Cortex of kidney (tissue), 1 donor: ENCODE data around the gene DLG2.

Source experiments
- DNase-seq: peaks from one replicate; lab custom pipeline; 2025; lab: John Stamatoyannopoulos, UW

Gene DLG2

GRCh38 chr11:83847467-83848034 is 1779.6 kb downstream of the DLG2 start:
- DNase-seq = no peak

- DNase-seq = no peak
Observed at GRCh38 chr11:83845797-83846196, 1781.3 kb downstream of the DLG2 start.

- no peak for DNase-seq
Observed at GRCh38 chr11:83840326-83840725, 1786.8 kb downstream of the DLG2 start.

- DNase-seq = no peak
Observed at GRCh38 chr11:83836883-83837654, 1790.1 kb downstream of the DLG2 start.

GRCh38 chr11:83836065-83836464 is 1791.1 kb downstream of the DLG2 start:
- no peak for DNase-seq

GRCh38 chr11:83835423-83835822 is 1791.7 kb downstream of the DLG2 start:
- DNase-seq = no peak

GRCh38 chr11:83831929-83832328 is 1795.2 kb downstream of the DLG2 start:
- DNase-seq = no peak

GRCh38 chr11:83827940-83828554 is 1799.1 kb downstream of the DLG2 start:
- no peak for DNase-seq

- no peak for DNase-seq
Observed at GRCh38 chr11:83827520-83827919, 1799.6 kb downstream of the DLG2 start.

GRCh38 chr11:83826078-83826477 is 1801.1 kb downstream of the DLG2 start:
- no peak for DNase-seq

GRCh38 chr11:83823461-83824025 is 1803.6 kb downstream of the DLG2 start:
- no peak for DNase-seq

- no peak for DNase-seq
Observed at GRCh38 chr11:83819931-83820549, 1807.1 kb downstream of the DLG2 start.

GRCh38 chr11:83818349-83818748 is 1808.8 kb downstream of the DLG2 start:
- DNase-seq = no peak

- DNase-seq = no peak
Observed at GRCh38 chr11:83816572-83817187, 1810.5 kb downstream of the DLG2 start.

GRCh38 chr11:83815736-83816135 is 1811.4 kb downstream of the DLG2 start:
- DNase-seq = no peak

GRCh38 chr11:83813296-83813695 is 1813.8 kb downstream of the DLG2 start:
- DNase-seq = no peak

GRCh38 chr11:83809274-83809673 is 1817.9 kb downstream of the DLG2 start:
- no peak for DNase-seq

- no peak for DNase-seq
Observed at GRCh38 chr11:83801799-83802198, 1825.3 kb downstream of the DLG2 start.

GRCh38 chr11:83793310-83793709 is 1833.8 kb downstream of the DLG2 start:
- no peak for DNase-seq

GRCh38 chr11:83791557-83791956 is 1835.6 kb downstream of the DLG2 start:
- DNase-seq = no peak

- no peak for DNase-seq
Observed at GRCh38 chr11:83785942-83786341, 1841.2 kb downstream of the DLG2 start.

- no peak for DNase-seq
Observed at GRCh38 chr11:83784419-83784818, 1842.7 kb downstream of the DLG2 start.
